Tibial nerve (tissue), 3 donors: ENCODE results near the gene CACNA1A.

ENCODE experiments used
- CTCF ChIP-seq, 5 experiments: fragments of 200-600 bp in 3 of 5; fragments of 450-650 bp in 2 of 5; sonication (generic) in 3 of 5; IDR thresholded peaks; one replicate each; pipeline ENCODE4 v1.5.1; 2016 to 2019; ENCODE audit warnings: antibody characterized with exemption in 5 of 5, mild to moderate bottlenecking in 3 of 5, moderate library complexity in 2 of 5
- POLR2A ChIP-seq, 2 donors: fragments of 450-650 bp; IDR thresholded peaks; one replicate each; pipeline ENCODE4 v1.6.1; 2017; ENCODE audit warnings: antibody characterized with exemption in 2 of 2, mild to moderate bottlenecking in 2 of 2, moderate library complexity in 2 of 2

GRCh38 chr19:13538601-13539253, 32.4 kb upstream of the CACNA1A start:
- TF ChIP-seq POLR2A (IDR thresholded peaks at IDR 0.05) (no peak), CTCF (IDR thresholded peaks at IDR 0.05) (no peak)
